Fibroblast of lung (primary cell): Measurements from ENCODE around the gene FNDC7. TPM values are rescaled to one million over a fixed set of nuclear protein-coding genes. Genes with fewer than 3 reads are reported as not detected.

Experiments
- DNase-seq, 2 donors: peaks; one replicate each; pipeline versions ENCODE4 v3.0.0 to v3.0.0-alpha.2; 2010; ENCODE audit warnings: low read depth in 2 of 2
- H2AFZ ChIP-seq: 2 replicates; pipeline ENCODE4 v1.5.1; 2012; ENCODE audit warnings: low read length, control low read depth, inconsistent platforms
- H3K27ac ChIP-seq: 2 replicates; pipeline ENCODE4 v1.5.1; 2011; ENCODE audit warnings: low read length, control low read depth; ENCODE audit not compliant: insufficient read depth
- H3K27me3 ChIP-seq: 2 replicates; pipeline ENCODE4 v1.5.1; 2011; ENCODE audit warnings: mild to moderate bottlenecking, low read length; ENCODE audit not compliant: control insufficient read depth, insufficient read depth
- H3K36me3 ChIP-seq: 2 replicates; pipeline ENCODE4 v1.5.1; 2011; ENCODE audit warnings: low read length; ENCODE audit not compliant: control insufficient read depth, insufficient read depth
- H3K4me1 ChIP-seq: 2 replicates; pipeline ENCODE4 v1.5.1; 2011; ENCODE audit warnings: low read length; ENCODE audit not compliant: control insufficient read depth, insufficient read depth; ENCODE audit errors: extremely low read depth
- H3K4me2 ChIP-seq: 2 replicates; pipeline ENCODE4 v1.5.1; 2011; ENCODE audit warnings: low read length, control low read depth; ENCODE audit not compliant: insufficient read depth; ENCODE audit errors: extremely low read depth
- H3K4me3 ChIP-seq, 4 experiments: fragments of 200-600 bp in 1 of 4; sonication (generic) in 1 of 4; replicated peaks in 1 of 4; 2 replicates each; pipeline ENCODE4 v1.5.1; 2011 to 2016; ENCODE audit warnings: low read length in 4 of 4, low read depth in 3 of 4, mild to moderate bottlenecking in 3 of 4, control low read depth in 2 of 4, inconsistent platforms in 1 of 4, mixed read lengths in 1 of 4; ENCODE audit not compliant: insufficient read depth in 1 of 4; ENCODE audit errors: control extremely low read depth in 1 of 4
- H3K79me2 ChIP-seq: 2 replicates; pipeline ENCODE4 v1.5.1; 2012; ENCODE audit warnings: mild to moderate bottlenecking, low read length, inconsistent platforms; ENCODE audit not compliant: control insufficient read depth, insufficient read depth
- H3K9ac ChIP-seq: 2 replicates; pipeline ENCODE4 v1.5.1; 2011; ENCODE audit warnings: mild to moderate bottlenecking, low read length, control low read depth; ENCODE audit not compliant: insufficient read depth
- H3K9me3 ChIP-seq: 2 replicates; pipeline ENCODE4 v1.5.1; 2012; ENCODE audit warnings: low read depth, low read length; ENCODE audit not compliant: control insufficient read depth, insufficient read depth
- H4K20me1 ChIP-seq: 2 replicates; pipeline ENCODE4 v1.5.1; 2011; ENCODE audit warnings: low read length; ENCODE audit not compliant: control insufficient read depth, insufficient read depth; ENCODE audit errors: extremely low read depth
- EZH2 ChIP-seq: IDR thresholded peaks from 2 replicates; pipeline ENCODE4 v1.5.1; 2012; ENCODE audit warnings: low read length, control low read depth, mild to moderate bottlenecking; ENCODE audit errors: missing control alignments
- polyA plus RNA-seq, 2 donors: library from polyadenylated mRNA; depleted of rRNA in 1 of 2; stranded (reverse) in 1 of 2; unstranded in 1 of 2; fragments of >200 nt; gene quantifications; 2 replicates each; pipeline ENCODE4 v1.2.1, GENCODE V29; 2011 to 2012; ENCODE audit warnings: missing spikeins in 1 of 2
- total RNA-seq: library from RNA; depleted of rRNA; stranded (reverse); fragments of >200 nt; gene quantifications from 2 replicates; pipeline ENCODE4 v1.2.1, GENCODE V29; 2014
- TF ChIP-seq, protein P1 (sequence below), 2 donors: IDR thresholded peaks in 1 of 2; conservative IDR thresholded peaks in 1 of 2; 1 replicate in 1 of 2; 2 replicates in 1 of 2; pipeline ENCODE4 v1.5.1; 2011 to 2012; ENCODE audit warnings: low read length in 2 of 2, control low read depth in 1 of 2, inconsistent platforms in 1 of 2, low read depth in 1 of 2, mild to moderate bottlenecking in 1 of 2

Gene FNDC7
- total and polyA plus RNA-seq, 2 donors (not counting 1 experiment from before 2014, with no cell fraction given), result 0.06 to 0.17 TPM

GRCh38 chr1:108750476-108751181 lies 37.9 kb downstream of the FNDC7 start:
- no peaks in the 10 kb centered on the region for H3K27me3 ChIP-seq
- no peak overlapping the region for H3K4me3 ChIP-seq
- peak in 1 of 2 donors; percentile 39 for DNase-seq
- H4K20me1 ChIP-seq, result no peaks in the 10 kb centered on the region
- H3K4me1 ChIP-seq, result no peaks in the 10 kb centered on the region
- no peak for TF ChIP-seq EZH2
- TF ChIP-seq, protein P1, sequence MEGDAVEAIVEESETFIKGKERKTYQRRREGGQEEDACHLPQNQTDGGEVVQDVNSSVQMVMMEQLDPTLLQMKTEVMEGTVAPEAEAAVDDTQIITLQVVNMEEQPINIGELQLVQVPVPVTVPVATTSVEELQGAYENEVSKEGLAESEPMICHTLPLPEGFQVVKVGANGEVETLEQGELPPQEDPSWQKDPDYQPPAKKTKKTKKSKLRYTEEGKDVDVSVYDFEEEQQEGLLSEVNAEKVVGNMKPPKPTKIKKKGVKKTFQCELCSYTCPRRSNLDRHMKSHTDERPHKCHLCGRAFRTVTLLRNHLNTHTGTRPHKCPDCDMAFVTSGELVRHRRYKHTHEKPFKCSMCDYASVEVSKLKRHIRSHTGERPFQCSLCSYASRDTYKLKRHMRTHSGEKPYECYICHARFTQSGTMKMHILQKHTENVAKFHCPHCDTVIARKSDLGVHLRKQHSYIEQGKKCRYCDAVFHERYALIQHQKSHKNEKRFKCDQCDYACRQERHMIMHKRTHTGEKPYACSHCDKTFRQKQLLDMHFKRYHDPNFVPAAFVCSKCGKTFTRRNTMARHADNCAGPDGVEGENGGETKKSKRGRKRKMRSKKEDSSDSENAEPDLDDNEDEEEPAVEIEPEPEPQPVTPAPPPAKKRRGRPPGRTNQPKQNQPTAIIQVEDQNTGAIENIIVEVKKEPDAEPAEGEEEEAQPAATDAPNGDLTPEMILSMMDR (conservative IDR thresholded peaks at IDR 0.05 in 1 of 2, IDR thresholded peaks at IDR 0.05 in 1 of 2; ENCODE audit: low read depth in 1 of 2, low read length in 2 of 2), result no peak
- no peak overlapping the region for H2AFZ ChIP-seq
- no peaks in the 10 kb centered on the region for H3K9me3 ChIP-seq
- H3K79me2 ChIP-seq, result peaks cover 47% of the 10 kb centered on the region
- no peak overlapping the region for H3K27ac ChIP-seq
- no peaks in the 10 kb centered on the region for H3K36me3 ChIP-seq
- H3K4me2 ChIP-seq, result no peak overlapping the region
- H3K9ac ChIP-seq, result no peak overlapping the region

DNA sequence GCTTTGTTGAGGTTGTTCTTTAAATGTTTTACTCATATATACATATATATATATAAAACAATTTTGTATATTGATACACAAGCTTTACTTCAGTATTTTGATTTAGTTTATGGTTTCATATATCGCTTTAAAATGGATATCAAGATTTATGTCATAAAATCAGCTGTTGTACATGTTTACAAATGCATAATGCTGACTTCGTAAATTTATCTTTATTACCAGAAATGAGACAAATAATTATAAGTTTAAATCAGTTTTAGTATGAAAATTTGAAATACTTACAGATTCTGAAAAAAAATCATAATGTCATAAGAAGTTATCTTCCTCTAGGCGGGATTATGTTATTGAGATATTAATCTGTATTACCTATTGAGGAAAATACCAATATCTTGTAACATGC lies 40.7 kb downstream of the FNDC7 start:
- H4K20me1 ChIP-seq, result no peaks in the 10 kb centered on the region
- H3K27ac ChIP-seq, result no peak overlapping the region
- no peak overlapping the region for H3K4me3 ChIP-seq
- no peak overlapping the region for H3K9ac ChIP-seq
- no peak overlapping the region for H2AFZ ChIP-seq
- H3K79me2 ChIP-seq, result peaks cover 36% of the 10 kb centered on the region
- no peaks in the 10 kb centered on the region for H3K4me1 ChIP-seq
- TF ChIP-seq EZH2, result no peak
- TF ChIP-seq, protein P1 (conservative IDR thresholded peaks at IDR 0.05 in 1 of 2, IDR thresholded peaks at IDR 0.05 in 1 of 2; ENCODE audit: low read depth in 1 of 2, low read length in 2 of 2), result no peak
- no peak overlapping the region for H3K4me2 ChIP-seq
- no peak for DNase-seq
- no peaks in the 10 kb centered on the region for H3K9me3 ChIP-seq
- peaks cover 2% of the 10 kb centered on the region for H3K36me3 ChIP-seq
- H3K27me3 ChIP-seq, result no peaks in the 10 kb centered on the region

GRCh38 chr1:108758796-108759195 lies 46.1 kb downstream of the FNDC7 start:
- no peak overlapping the region for H2AFZ ChIP-seq
- no peaks in the 10 kb centered on the region for H4K20me1 ChIP-seq
- no peak for DNase-seq
- H3K4me1 ChIP-seq, result no peaks in the 10 kb centered on the region
- TF ChIP-seq, protein P1 (conservative IDR thresholded peaks at IDR 0.05 in 1 of 2, IDR thresholded peaks at IDR 0.05 in 1 of 2; ENCODE audit: low read depth in 1 of 2, low read length in 2 of 2), result no peak
- TF ChIP-seq EZH2, result no peak
- no peak overlapping the region for H3K4me3 ChIP-seq
- H3K4me2 ChIP-seq, result no peak overlapping the region
- no peak overlapping the region for H3K9ac ChIP-seq
- no peaks in the 10 kb centered on the region for H3K9me3 ChIP-seq
- H3K36me3 ChIP-seq, result peaks cover 5% of the 10 kb centered on the region
- no peak overlapping the region for H3K27ac ChIP-seq
- no peaks in the 10 kb centered on the region for H3K27me3 ChIP-seq
- H3K79me2 ChIP-seq, result no peaks in the 10 kb centered on the region
